ENCODE data around the gene CDH13.

CDH13 gene

GRCh38 chr16:83010776-83011720 lies 384.3 kb downstream of the CDH13 start:
- DNase-seq, result no peak

DNA sequence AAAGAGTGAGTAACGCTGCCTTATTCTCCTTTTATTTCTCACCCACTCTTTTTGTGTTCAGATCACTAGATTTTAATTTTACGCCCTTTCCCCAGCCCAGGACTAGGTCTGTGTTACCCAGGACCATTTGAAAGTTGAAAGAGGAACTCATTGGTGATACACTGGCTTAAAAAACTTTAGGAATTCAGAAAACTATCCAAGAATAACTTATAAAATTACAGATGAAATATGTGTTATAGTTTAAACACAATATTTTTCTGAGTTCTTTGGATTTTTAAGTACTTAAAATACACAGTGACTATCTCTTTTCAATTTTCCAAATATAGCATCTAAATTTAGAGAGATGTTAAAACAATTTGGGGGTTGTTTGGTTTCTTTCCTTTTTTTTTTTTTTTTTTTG lies 385.2 kb downstream of the CDH13 start:
- no peak for DNase-seq

- no peak for DNase-seq
Observed at GRCh38 chr16:83013071-83013470, 386.3 kb downstream of the CDH13 start.

DNA sequence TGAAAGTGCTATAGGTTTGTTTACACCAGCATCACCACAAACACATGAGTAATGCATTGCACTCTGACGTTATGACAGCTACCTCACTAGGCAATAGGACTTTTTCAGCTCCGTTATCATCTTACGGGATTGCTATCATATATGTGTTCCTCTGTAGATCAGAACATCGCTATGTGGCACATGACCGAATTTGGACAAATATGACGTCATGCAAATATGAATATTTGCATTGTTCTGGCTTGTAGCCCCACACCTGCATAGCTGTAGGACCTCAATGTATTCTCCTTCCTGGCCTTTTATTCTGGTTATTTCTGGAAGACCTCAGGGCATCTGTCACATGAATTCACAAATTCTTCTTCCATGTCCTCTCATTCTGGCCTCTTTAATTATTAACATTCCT lies 393.2 kb downstream of the CDH13 start:
- no peak for DNase-seq

- DNase-seq, result no peak
Observed at GRCh38 chr16:83021045-83021444, 394.3 kb downstream of the CDH13 start.

DNA sequence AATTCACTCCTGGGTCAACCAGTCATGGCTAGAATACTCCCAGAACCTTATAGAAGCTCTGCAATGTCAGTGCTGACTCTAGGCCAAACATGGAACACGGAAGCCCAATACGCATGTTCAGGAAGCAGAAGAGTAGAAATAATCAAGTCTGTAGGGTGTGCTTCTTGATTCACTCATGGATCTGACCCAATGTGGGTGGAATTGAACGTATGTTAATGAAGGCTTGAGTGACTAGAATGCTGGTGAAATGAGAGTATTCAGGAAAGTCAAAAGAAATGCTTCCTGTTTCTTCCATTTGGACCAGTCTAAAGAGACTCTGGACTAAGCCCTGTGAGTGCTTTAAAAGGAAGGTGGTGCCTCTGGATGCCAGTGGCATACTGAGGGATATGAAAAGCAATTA lies 395.0 kb downstream of the CDH13 start:
- no peak for DNase-seq

GRCh38 chr16:83023011-83023410 lies 396.2 kb downstream of the CDH13 start:
- DNase-seq, result no peak

GRCh38 chr16:83023640-83024039 lies 396.9 kb downstream of the CDH13 start:
- no peak for DNase-seq

DNA sequence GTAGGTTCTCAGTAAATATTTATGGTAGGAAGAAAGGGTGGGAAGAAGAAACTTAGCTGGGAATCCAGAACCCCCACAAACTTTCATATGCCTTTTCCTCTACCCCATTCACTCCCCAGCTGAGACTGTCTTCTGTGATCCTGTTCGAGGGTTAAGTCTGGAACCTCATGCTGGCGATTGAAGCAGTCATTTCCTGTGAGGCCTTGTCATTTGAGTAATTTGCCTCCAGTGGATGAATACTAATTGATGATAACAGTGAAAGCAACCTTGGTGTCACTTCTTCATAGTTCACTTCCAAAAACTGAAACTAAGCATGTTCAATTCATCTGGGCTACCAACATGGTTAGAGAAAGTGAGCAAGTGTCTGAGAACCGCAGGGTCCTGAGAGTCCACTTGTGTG lies 401.2 kb downstream of the CDH13 start:
- DNase-seq, result no peak

GRCh38 chr16:83029467-83029866 lies 402.7 kb downstream of the CDH13 start:
- DNase-seq, result no peak

GRCh38 chr16:83031524-83031923 lies 404.8 kb downstream of the CDH13 start:
- DNase-seq, result no peak

DNA sequence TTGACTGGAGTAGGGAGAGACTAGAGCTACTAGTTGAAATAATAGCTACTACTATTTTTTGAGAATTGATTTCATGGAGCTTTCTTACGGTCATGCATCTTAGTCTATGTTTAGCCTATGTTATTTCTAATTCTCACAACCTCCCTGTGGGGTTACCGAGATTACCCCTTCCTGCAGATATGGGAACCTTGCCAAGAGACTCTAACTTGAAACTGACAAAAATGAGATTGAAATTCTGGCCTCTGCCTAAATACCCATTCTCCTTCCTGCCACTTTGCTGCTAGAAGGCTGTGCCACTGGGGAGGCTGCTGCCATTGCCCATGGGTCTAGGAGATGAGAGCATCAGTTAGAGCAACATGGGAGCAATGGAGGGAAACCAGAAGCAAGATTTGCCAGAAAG lies 410.3 kb downstream of the CDH13 start:
- DNase-seq, result no peak

DNA sequence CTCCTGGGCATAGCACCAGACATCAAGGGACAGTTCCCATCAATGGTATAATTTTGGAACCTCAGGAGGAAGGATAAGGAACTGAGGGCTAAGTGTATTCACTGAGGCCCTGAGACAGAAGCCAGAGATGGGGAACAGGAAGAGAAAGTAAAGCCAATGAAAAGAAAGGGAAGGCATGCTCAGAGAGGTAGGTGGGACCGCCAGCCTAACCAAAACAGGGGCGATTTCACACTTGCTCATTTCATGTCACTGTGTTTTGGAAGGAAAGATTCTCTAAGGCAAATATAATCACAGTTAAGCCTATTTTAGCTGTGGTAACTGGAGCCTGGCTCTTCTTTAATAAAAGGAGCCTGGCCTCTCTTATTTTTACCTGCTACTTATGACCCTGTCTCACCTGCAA lies 411.1 kb downstream of the CDH13 start:
- no peak for DNase-seq

DNA sequence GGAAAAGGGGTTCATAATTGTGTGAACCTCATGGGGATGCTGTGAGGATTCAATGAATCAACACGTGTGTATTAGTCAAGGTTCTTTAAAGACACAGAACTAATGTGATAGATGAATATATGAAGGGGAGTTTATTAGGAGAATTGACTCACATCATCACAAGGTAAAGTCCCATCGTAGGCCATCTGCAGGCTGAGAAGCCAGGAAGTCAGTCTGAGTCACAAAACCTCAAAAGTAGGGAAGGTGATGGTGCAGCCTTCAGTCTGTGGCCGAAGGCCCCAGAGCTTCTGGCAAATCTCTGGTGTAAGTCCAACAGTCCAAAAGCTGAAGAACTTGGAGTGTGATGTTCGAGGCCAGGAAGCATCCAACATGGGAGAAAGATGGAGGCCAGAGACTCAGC lies 413.4 kb downstream of the CDH13 start:
- DNase-seq, result no peak

GRCh38 chr16:83044589-83044988 lies 417.8 kb downstream of the CDH13 start:
- no peak for DNase-seq

GRCh38 chr16:83045790-83046189 lies 419.0 kb downstream of the CDH13 start:
- DNase-seq, result no peak

GRCh38 chr16:83046664-83047063 lies 419.9 kb downstream of the CDH13 start:
- DNase-seq, result no peak

DNA sequence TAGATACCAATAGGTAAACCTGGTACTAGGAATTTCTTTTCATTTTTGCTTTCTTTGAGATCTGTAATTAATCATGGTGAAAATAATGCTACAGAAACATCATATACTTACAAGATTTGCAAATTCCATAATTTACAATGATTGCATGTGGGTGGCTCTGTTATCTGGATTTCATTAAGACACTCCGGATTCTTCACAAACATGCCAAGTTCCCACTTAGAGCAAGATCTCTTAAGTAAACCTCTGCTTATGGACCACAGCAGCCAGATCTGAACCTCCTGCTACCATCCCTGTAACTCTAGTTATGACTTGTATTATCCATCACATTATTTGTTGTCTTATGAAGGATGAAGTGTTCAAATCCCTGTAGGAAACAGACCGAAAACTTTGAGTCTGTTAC lies 424.7 kb downstream of the CDH13 start:
- DNase-seq, result no peak

DNA sequence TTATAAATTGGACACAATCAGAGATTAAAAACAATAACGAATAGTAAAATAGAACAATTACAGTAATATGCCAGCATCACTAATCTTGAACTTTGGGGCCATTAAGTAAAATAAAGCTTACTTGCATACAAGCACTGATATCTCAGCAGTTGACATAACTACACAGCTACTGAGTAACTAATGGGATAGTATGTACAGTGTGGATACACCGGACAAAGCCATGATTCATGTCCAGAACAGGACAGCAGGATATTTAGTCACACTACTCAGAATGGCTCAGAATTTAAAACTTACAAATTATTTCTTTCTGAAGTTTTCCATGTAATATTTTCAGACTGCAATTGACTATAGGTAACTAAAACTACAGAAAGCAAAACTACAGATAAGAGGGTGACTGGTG lies 427.5 kb downstream of the CDH13 start:
- no peak for DNase-seq

GRCh38 chr16:83058376-83058775 lies 431.6 kb downstream of the CDH13 start:
- no peak for DNase-seq

- no peak for DNase-seq
Observed at GRCh38 chr16:83059237-83059636, 432.5 kb downstream of the CDH13 start.

GRCh38 chr16:83066011-83066410 lies 439.2 kb downstream of the CDH13 start:
- DNase-seq, result no peak

DNA sequence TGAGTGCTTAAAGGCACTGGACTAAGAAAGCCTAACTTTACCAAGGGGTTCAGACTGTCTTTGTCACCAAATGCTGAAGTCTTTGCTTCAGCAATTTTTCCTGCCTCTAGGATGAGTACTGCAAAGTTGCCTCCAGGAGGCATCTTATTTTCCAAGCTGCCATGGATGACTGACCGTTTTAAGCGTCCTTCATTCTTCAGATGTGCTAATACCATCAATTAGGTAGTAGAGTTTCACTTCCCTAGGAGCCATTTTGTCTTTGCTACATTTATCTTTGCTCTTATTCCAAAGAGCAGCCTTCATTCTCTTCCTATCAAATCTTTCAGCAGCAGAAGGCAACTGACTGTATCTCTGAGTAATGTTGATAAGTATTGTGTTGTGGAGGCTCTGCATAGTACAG lies 440.1 kb downstream of the CDH13 start:
- no peak for DNase-seq

DNA sequence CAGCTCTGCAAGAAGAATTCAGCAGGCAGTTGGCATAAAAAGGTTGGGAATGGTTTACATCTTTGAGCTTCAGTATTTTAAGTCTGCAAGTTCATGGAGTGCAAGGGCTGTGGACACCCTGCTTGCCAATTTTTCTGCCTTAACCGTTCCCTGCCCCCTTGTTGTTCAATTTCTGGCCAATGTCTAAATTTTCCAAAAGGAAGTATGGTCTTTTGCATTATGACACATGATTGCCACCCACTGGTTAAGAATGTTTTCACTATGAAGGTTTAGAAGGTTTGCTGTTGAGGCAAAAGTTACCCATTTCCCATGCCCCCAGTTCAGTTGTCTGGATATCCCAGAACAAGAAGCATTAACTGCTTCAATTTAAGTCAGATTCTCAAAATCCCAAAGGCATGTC lies 441.9 kb downstream of the CDH13 start:
- no peak for DNase-seq
